A673 (cell line): ENCODE results near the gene KMT2D. TPM values are rescaled to one million over a fixed set of nuclear protein-coding genes. Genes with fewer than 3 reads are reported as not detected.

Experiments
- BruUV-seq: library from RNA; stranded (reverse); fragments of 400-500 nt; replicated peaks from 2 replicates; lab custom pipeline; 2021; lab: Mats Ljungman, UMichigan
- CTCF ChIA-PET: fragments of 300-600 bp; sonication (Branson Sonifier 250); formaldehyde crosslinking; loops from one replicate; lab custom pipeline; 2022; ENCODE audit warnings: antibody characterized with exemption; lab: Charles Lee
- POLR2A ChIA-PET: fragments of 300-600 bp; sonication (Branson Sonifier 250); formaldehyde crosslinking; loops from one replicate; lab custom pipeline; 2022; ENCODE audit warnings: antibody characterized with exemption; ENCODE audit not compliant: low non-redundant PET; lab: Charles Lee
- DNase-seq: peaks from one replicate; pipeline ENCODE4 v3.0.0-alpha.2; 2015; ENCODE audit warnings: low spot score
- H3K27ac ChIP-seq: fragments of 200-600 bp; sonication (generic); 2 replicates; pipeline ENCODE4 v1.5.1; 2016; ENCODE audit warnings: mixed run types, low read depth, mild to moderate bottlenecking, mixed read lengths, antibody characterized with exemption, low read length; ENCODE audit not compliant: poor library complexity, severe bottlenecking
- H3K27me3 ChIP-seq: fragments of 200-600 bp; sonication (generic); replicated peaks from 2 replicates; pipeline ENCODE4 v1.6.1; 2017; ENCODE audit warnings: mixed run types, low read depth, mild to moderate bottlenecking, mixed read lengths, antibody characterized with exemption, low read length; ENCODE audit not compliant: insufficient read depth, poor library complexity
- H3K36me3 ChIP-seq: fragments of 200-600 bp; sonication (generic); 2 replicates; pipeline ENCODE4 v1.6.1; 2016; ENCODE audit warnings: mixed run types, mild to moderate bottlenecking, mixed read lengths, antibody characterized with exemption, low read length; ENCODE audit not compliant: insufficient read depth, poor library complexity, severe bottlenecking
- H3K4me1 ChIP-seq: fragments of 200-600 bp; sonication (generic); 2 replicates; pipeline ENCODE4 v1.6.1; 2017; ENCODE audit warnings: mixed run types, mild to moderate bottlenecking, mixed read lengths, antibody characterized with exemption, low read length; ENCODE audit not compliant: insufficient read depth, poor library complexity, severe bottlenecking
- H3K4me3 ChIP-seq: fragments of 200-600 bp; sonication (generic); 2 replicates; pipeline ENCODE4 v1.5.1; 2016; ENCODE audit warnings: low read depth, mixed run types, mild to moderate bottlenecking, mixed read lengths, low read length; ENCODE audit not compliant: poor library complexity, severe bottlenecking
- H3K9me3 ChIP-seq: fragments of 200-600 bp; sonication (generic); 2 replicates; pipeline ENCODE4 v1.6.1; 2016; ENCODE audit warnings: mixed run types, low read depth, mild to moderate bottlenecking, mixed read lengths, antibody characterized with exemption, low read length; ENCODE audit not compliant: poor library complexity, severe bottlenecking
- EZH2 ChIP-seq: fragments of 200-600 bp; sonication (generic); IDR thresholded peaks from 2 replicates; pipeline ENCODE4 v1.6.1; 2017; ENCODE audit warnings: borderline replicate concordance, low read depth, mild to moderate bottlenecking, mixed read lengths, antibody characterized with exemption, low read length; ENCODE audit not compliant: poor library complexity, severe bottlenecking
- intact Hi-C: fragments of 100-400 bp; cut with micrococcal nuclease; formaldehyde crosslinking; loops from one replicate; pipeline ENCODE4 v1.10.0; 2022; ENCODE audit not compliant: unreplicated experiment
- total RNA-seq: library from RNA; stranded (reverse); gene quantifications from 2 replicates; pipeline ENCODE4 v1.2.3, GENCODE V29; 2021
- TF ChIP-seq, protein P1 (sequence below): fragments of 300-800, 200-600 bp; sonication (generic); conservative IDR thresholded peaks from 2 replicates; pipeline ENCODE4 v1.5.1; 2017; ENCODE audit warnings: low read depth, mild to moderate bottlenecking, antibody characterized with exemption, low read length, moderate library complexity, mixed read lengths

KMT2D gene
- total RNA-seq, 1 experiment from 2014 or later = 138 TPM

DNA sequence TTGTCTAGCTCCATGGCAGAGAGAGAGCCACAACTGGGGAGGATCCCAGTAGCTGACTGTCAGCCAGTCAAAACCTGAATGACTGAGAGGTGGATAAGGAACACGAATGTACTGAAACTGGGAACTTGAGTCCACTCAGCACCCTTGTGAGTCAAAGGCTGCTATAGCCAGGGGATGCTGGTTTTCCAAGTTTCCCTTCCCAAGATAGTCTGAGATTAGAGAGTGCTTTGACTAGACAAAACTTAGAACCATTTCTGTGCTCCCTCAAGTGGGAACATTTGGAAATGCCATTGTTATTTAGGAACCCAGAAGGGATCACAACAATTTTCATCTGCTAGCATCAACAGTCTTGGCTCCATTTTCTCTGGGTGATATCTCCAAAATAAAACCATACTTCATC, 46.0 kb downstream of the KMT2D start:
- CTCF ChIA-PET = interaction anchor here (1.5 kb wide), 1 partner anchor 18 kb away, joined by 7 read pairs; no protein-coding TSS in a partner anchor
- no peaks in the 10 kb centered on the region for H3K27me3 ChIP-seq
- H3K36me3 ChIP-seq = peaks cover 11% of the 10 kb centered on the region
- no peak for DNase-seq
- no TSS peak for BruUV-seq
- peaks cover 13% of the 10 kb centered on the region for H3K4me1 ChIP-seq
- POLR2A ChIA-PET = no interaction called here
- H3K9me3 ChIP-seq = no peaks in the 10 kb centered on the region
- no peak overlapping the region for H3K27ac ChIP-seq
- intact Hi-C loops = loop anchor here (5.0 kb wide), 1 partner anchor 98 kb away; the partner anchor contains the start of gene LMBR1L
- TF ChIP-seq, protein P1, sequence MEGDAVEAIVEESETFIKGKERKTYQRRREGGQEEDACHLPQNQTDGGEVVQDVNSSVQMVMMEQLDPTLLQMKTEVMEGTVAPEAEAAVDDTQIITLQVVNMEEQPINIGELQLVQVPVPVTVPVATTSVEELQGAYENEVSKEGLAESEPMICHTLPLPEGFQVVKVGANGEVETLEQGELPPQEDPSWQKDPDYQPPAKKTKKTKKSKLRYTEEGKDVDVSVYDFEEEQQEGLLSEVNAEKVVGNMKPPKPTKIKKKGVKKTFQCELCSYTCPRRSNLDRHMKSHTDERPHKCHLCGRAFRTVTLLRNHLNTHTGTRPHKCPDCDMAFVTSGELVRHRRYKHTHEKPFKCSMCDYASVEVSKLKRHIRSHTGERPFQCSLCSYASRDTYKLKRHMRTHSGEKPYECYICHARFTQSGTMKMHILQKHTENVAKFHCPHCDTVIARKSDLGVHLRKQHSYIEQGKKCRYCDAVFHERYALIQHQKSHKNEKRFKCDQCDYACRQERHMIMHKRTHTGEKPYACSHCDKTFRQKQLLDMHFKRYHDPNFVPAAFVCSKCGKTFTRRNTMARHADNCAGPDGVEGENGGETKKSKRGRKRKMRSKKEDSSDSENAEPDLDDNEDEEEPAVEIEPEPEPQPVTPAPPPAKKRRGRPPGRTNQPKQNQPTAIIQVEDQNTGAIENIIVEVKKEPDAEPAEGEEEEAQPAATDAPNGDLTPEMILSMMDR = peak; percentile 46
- no peak for TF ChIP-seq EZH2
- H3K4me3 ChIP-seq = no peak overlapping the region

DNA sequence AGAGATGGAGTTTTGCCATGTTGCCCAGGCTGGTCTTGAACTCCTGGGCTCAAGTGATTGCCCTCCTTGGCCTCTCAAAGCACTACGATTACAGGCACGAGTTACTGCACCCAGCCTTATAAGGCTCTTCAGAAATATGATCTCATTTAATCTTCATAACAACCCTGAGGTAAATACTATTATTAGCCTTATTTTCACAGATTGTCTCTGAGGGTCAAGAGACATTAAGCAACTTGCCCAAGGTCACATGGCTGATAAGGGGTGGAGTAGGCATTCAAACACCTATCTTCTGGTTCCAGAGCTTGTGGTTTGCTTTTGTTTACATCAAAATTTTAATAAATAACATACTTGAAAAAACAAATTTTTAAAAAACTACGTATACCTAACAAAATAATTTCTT, 47.2 kb downstream of the KMT2D start:
- intact Hi-C loops = loop anchor here (5.0 kb wide), 1 partner anchor 99 kb away; the partner anchor contains the start of gene LMBR1L

DNA sequence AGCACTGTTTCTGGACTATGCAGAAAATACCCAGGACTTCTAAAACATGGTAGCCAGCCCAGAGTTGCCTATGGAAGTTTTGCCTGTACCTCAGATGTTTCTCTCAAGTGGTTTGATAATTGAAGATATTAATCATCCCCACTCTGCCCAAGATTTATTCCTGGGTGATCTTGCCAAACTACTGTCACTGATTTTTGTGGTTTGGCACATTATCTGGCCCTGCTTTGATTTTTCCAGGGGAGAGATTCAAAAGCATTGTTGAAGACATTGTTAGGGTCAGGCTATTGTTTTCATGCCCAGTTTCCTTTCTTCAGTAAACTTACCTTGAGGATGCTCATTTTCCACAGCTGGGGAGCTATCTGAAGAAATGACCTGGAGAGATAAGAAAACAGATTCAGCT, 47.9 kb downstream of the KMT2D start:
- Histone ChIP-seq H3K4me1 (peaks cover 6% of the 10 kb centered on the region), H3K27ac (no peak overlapping the region), H3K9me3 (no peaks in the 10 kb centered on the region), H3K4me3 (no peak overlapping the region), H3K36me3 (peaks cover 11% of the 10 kb centered on the region), H3K27me3 (no peaks in the 10 kb centered on the region)
- BruUV-seq = no TSS peak
- POLR2A ChIA-PET = no interaction called here
- TF ChIP-seq, protein P1 = no peak
- TF ChIP-seq EZH2 = no peak
- intact Hi-C loops = loop anchor here (5.0 kb wide), 1 partner anchor 100 kb away; the partner anchor contains the start of gene LMBR1L
- DNase-seq = no peak
- CTCF ChIA-PET = no interaction called here

More for the DNA sequence above, 47.2 kb downstream of the KMT2D start:
- no peak for TF ChIP-seq EZH2
- TF ChIP-seq, protein P1 = no peak
- no peak overlapping the region for H3K27ac ChIP-seq
- H3K36me3 ChIP-seq = peaks cover 11% of the 10 kb centered on the region
- H3K4me1 ChIP-seq = peaks cover 8% of the 10 kb centered on the region
- no peaks in the 10 kb centered on the region for H3K9me3 ChIP-seq
- no TSS peak for BruUV-seq
- CTCF ChIA-PET = interaction anchor here (1.5 kb wide), 1 partner anchor 16 kb away, joined by 7 read pairs; no protein-coding TSS in a partner anchor
- H3K27me3 ChIP-seq = no peaks in the 10 kb centered on the region
- POLR2A ChIA-PET = no interaction called here
- DNase-seq = no peak
- H3K4me3 ChIP-seq = no peak overlapping the region

Other genes with a start within 250 kb of the KMT2D start
- 23.8 and 32.4 TPM in 2 replicates for gene CACNB3, start 242.3 kb downstream of the KMT2D start, total RNA-seq
- 111 and 135 TPM in 2 replicates for gene DDX23, start 208.6 kb downstream of the KMT2D start, total RNA-seq
- 2.0 and 2.7 TPM in 2 replicates for gene RND1, start 194.9 kb downstream of the KMT2D start, total RNA-seq
- gene FKBP11, start 135.3 kb downstream of the KMT2D start, total RNA-seq = 31.8 and 32.5 TPM in 2 replicates
- gene ARF3, start 103.3 kb downstream of the KMT2D start, total RNA-seq = 183 and 196 TPM in 2 replicates
- gene WNT10B, start 89.1 kb downstream of the KMT2D start, total RNA-seq = 0.17 and 0.50 TPM in 2 replicates
- gene WNT1, start 82.5 kb downstream of the KMT2D start, total RNA-seq = not detected in 2 replicates
- 2.7 and 2.9 TPM in 2 replicates for gene DDN, start 61.4 kb downstream of the KMT2D start, total RNA-seq
- gene PRKAG1, start 42.0 kb downstream of the KMT2D start, total RNA-seq = 50.7 and 59.6 TPM in 2 replicates
- 1.3 and 1.6 TPM in 2 replicates for gene RHEBL1, start 9.2 kb upstream of the KMT2D start, total RNA-seq
- 0.22 and 0.39 TPM in 2 replicates for gene DHH, start 34.0 kb upstream of the KMT2D start, total RNA-seq
- gene LMBR1L, start 50.1 kb upstream of the KMT2D start, total RNA-seq = 47.2 and 55.7 TPM in 2 replicates
- 3,473 and 3,645 TPM in 2 replicates for gene TUBA1B, start 70.6 kb upstream of the KMT2D start, total RNA-seq
- 421 and 504 TPM in 2 replicates for gene TUBA1A, start 128.3 kb upstream of the KMT2D start, total RNA-seq
- gene TUBA1C, start 204.3 kb upstream of the KMT2D start, total RNA-seq = 510 and 622 TPM in 2 replicates
- not detected in 2 replicates for gene PRPH, start 234.4 kb upstream of the KMT2D start, total RNA-seq